NCI-H1417 (cell line): Measurements from ENCODE around the gene PIK3R5.

Source experiments
- DNase-seq, 3 experiments: peaks; one replicate each; lab custom pipeline; 2025; lab: John Stamatoyannopoulos, UW

The PIK3R5 gene

DNA sequence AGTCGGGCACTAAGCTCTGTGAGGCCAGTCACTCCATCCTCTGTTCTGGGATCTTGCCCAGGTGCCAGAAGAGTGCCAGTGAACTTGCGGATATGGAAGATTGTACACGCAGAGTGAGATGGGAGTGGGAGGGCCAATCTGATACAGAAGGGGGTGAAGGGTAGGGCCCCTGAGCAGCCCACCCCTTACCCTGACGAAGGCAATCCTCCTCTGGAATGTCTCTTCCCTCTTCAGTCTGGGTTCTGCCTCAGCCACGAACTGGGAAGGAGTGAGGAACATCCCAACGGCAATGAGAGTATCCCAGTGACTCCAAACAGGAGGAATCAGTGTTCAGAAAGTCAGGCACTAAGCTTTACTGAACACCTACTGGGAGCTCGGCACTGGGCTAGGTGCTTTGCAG, 86.1 kb downstream of the PIK3R5 start:
- no peak for DNase-seq

DNA sequence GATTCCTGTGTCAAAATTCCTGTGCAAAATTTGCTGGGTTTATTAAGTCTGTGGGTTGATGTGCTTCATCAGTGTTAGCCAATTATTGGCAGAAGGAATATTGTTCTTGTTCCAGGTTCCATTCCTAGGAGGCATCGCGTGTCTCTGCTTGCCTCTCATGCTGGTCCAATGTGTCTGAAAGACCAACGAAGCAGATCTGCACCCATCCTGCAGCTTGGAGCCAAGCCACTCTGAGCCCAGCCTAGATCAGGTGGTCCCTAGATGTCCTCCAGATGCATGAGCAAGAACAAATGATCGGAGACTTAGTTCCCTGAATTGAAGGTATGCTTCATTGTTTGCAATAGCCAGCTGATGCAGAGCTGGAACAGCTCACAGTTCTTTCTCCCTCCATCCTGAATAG, 87.5 kb downstream of the PIK3R5 start:
- DNase-seq = no peak

DNA sequence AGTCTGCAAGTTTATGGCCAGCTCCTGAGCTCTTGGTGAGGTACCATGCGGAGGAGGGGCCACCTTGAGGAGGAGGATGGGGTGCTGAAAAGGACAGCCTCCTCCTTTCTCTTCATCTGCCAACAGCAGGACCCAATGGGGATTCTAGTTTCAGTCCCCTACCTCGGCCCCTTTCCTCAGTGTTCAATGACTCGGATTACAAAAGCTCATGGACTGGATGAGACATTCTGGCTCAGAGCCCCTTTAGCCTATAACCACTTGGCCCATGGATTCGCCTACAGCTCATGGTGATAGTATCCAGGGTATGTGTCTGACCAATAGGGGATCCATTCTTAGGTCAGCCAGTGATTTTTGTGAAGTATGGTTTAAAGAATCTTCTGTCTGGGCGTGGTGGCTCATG, 89.5 kb downstream of the PIK3R5 start:
- DNase-seq = no peak

DNA sequence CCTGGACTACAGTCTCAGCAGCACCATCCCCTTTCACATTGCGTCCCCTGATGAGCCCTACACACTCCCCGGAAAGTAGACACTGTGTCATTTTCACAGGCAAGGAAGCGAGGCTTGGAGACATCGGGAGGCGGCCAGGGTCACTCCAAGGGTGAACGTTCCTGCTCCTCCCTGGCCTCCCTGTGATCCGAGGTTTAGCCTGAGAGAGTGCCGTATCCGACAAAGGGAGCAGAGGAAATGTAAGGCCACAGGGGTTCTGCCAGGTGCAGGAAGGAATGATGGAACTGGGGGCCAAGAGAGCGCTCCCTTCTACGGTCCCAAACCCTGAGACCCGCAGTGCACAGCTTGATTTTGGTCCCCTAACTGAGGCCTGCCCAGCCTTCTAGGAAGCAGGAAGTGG, 90.1 kb downstream of the PIK3R5 start:
- DNase-seq = no peak

- peak in 1 of 3 experiments; percentile 4 for DNase-seq
Observed at GRCh38 chr17:8873801-8874715, 91.4 kb downstream of the PIK3R5 start.

DNA sequence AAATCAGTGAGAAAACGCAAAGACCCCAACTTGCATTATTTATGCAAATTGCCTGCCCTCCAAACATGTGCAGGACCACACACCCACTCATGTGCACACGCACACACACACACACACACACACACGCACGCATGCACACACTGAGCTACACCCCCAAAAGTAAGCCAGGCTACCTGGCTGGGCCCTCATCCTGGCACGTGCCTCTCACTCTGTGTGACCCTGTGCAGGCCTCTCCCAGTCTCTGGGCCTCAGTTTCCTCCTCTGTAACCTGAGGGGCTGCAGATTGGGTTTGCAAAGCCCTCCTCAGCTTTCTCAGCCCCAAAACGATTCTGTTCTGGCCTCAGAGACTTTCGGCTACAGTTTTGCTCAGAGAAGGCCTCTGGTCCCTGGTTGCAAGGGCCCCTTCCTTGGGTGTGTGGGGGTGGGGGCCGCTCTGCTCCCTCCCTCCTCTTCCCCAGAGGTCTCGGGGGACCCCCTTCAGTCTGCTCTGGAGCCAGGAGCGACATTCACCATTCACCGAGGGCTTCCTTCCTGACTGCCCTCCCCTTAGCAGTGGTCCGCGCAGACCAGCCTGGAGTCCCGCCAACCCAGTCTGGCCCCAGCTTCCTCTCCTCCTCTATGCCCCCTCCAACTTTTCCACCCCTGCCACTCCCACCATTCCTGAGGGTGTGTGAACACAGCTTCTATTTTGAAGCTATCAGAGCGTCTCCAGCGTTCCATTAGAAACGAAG, 92.6 kb downstream of the PIK3R5 start:
- DNase-seq = no peak

DNA sequence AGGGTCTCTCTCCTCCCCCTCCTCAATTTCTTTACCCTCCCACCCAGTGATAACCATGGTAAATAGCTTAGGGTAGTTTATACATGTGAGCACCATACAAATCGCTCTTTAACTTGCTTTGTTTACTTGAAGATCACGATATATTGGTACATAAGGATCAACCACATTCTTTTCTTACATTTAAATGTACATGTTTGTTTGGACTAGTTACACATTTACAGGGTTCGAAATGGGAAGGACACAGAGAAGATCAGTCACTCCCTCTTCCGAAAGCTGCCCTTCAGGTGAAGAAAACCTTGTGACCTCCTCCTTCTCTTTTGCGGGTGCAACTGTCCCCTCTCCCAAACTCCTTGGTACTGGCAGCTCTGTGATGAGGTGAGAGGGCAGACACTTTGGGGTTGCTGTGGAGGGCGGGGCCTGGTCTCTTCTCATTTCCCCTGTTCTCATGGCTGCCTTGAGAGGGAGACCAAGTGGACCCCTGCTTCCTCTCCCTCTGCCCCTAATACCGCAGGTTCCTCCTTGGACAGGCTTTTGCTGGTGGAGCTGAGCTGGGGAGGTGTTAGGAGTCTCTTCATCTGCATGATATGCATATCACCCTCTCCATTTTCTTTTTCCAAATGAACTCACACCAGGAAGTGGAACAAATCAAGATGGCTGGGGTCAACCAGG, 93.3 kb downstream of the PIK3R5 start:
- DNase-seq = no peak

DNA sequence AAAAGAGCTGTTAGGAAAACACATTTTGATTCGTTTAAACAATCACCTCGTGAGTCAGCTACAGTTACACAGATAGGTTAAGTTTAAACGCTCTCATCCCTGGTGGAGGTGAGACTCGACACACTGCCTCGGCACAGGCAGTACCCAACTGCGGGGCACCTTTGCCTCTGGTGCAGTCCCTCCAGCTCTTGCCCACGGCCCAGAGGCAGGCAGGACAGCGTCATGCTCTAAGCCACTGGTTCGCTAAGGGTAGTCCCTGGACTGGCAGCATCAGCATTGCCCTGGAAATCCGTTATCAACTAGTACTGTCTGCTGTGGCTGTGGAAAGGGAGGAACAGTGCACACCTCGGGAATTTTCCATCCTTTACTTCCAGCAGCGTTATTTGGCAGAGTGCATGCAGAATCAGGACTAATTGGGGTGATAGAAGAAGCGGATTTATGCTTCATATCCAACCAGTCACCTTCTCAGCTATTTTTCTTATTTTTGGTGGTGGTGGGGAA, 94.4 kb downstream of the PIK3R5 start:
- no peak for DNase-seq

- no peak for DNase-seq
Observed at GRCh38 chr17:8870406-8871040, 95.0 kb downstream of the PIK3R5 start.

DNA sequence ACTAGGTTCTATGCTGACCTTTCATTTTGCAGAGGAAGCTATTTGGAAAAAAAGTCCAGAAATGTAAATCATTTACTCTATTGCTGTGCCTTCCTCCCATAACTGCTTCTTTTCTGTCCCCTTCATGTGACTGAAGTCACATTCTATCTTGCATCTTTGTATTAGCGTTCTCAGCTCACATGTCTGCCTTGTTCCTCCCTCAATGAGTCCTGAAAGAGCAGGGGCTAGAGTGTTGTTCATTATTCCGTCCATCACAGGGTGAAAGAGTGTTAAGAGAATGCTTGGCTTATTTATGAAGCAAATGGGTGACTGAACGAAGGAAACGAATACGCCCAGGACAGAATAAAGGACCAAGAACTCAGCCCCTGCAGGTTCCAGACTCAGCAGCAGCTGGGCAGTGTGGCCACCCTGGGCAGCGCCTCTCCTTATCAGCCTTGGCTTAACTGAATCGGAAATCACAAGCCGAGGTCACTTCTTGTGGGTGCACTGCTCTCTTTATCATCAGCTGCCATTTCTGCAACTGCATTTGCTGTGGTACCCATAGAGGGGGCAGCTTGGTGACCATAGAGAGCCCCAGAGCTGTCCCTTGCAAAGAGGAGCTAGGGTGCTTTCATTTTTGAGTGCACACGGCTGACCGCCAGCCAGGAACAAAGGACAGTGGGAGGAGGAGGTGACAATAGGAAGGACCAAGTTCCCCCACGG, 96.2 kb downstream of the PIK3R5 start:
- no peak for DNase-seq

- DNase-seq = no peak
Observed at GRCh38 chr17:8868529-8868951, 97.0 kb downstream of the PIK3R5 start.

- no peak for DNase-seq
Observed at GRCh38 chr17:8868092-8868491, 97.4 kb downstream of the PIK3R5 start.

GRCh38 chr17:8867361-8867981, 98.0 kb downstream of the PIK3R5 start, which contains the start of gene PIK3R6:
Gene PIK3R6, minus strand, starts transcription at chr17:8867674. Its CDS starts 17,880 bp downstream, at chr17:8849794.
- no peak for DNase-seq

GRCh38 chr17:8865811-8866210, 99.7 kb downstream of the PIK3R5 start:
- DNase-seq = no peak

GRCh38 chr17:8865385-8865784, 100.1 kb downstream of the PIK3R5 start:
- no peak for DNase-seq

GRCh38 chr17:8862213-8863056, 103.1 kb downstream of the PIK3R5 start:
- no peak for DNase-seq

DNA sequence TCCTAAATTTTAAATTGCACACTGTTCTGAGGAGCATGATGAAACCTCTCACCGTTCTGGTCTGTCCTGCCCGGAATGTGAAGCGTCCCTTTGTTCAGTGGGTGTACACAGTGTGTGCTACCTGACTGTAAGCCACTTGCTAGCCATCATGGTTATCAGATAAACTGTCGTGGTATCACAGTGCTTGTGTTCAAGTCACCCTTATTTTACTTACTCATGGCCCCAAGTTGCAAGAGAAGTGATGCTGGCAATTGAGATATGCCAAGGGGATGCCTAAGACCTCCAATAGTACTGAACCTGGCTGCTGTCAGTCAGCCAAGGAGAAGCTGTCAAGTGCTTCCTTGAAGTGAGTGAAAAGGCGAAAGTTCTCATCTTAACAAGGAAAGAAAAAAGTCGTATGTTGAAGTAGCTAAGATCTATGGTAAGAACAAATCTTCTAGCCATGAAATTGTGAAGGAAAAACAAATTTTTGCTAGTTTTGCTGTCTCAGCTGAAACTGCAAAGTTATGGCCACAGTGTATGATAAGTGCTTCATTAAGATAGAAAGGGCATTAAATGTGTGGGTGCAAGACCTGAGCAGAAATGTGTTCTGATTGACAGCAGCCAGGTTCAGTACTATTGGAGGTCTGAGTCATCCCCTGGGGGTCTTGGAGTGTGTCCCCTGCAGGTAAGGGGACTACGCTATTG, 103.9 kb downstream of the PIK3R5 start:
- DNase-seq = no peak

DNA sequence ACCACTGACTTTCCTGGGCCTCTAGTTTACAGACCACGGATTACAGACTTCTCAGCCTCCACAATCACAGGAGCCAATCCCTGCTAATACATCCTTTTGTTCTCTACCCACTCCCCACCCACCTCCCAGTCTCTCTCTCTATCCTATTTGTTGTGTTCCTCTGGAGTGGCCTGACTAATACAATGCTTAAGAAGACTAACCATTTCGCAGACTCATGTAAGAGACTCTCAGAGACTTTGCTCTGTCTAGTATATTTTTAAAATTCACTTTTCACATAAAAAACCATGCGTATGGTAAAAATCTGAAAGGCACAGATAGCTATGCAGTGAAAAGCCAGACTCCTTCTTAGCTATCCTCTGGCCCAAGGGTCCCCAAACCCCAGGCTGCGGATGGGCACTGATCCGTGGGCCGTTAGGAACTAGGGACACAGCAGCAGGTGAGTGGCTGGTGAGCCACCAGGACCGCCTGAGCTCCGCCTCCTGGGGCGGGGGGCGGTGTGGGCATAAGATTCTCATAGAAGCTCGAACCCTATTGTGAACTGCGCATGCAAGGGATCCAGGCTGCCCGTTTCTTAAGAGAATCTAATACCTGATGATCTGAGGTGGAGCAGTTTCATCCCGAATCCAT, 105.6 kb downstream of the PIK3R5 start:
- no peak for DNase-seq
